HG02642 (cell line): ENCODE results near the gene MACROD1.

Experiments
- ATAC-seq: cut with Tn5 transposase; IDR thresholded peaks from one replicate; pipeline ENCODE4 v1.9.1; 2021; ENCODE audit warnings: mild to moderate bottlenecking; ENCODE audit not compliant: unreplicated experiment, poor library complexity

Gene MACROD1

GRCh38 chr11:64042301-64042700, 123.6 kb downstream of the MACROD1 start:
- no peak for ATAC-seq

GRCh38 chr11:64041846-64042245, 124.1 kb downstream of the MACROD1 start:
- ATAC-seq, result no peak

- no peak for ATAC-seq
These were observed 125.1 kb downstream of the MACROD1 start for GRCh38 chr11:64040684-64041322.

GRCh38 chr11:64039012-64039665, 126.8 kb downstream of the MACROD1 start:
- ATAC-seq, result no peak

- no peak for ATAC-seq
These were observed 127.4 kb downstream of the MACROD1 start for GRCh38 chr11:64038500-64038899.

- no peak for ATAC-seq
These were observed 128.8 kb downstream of the MACROD1 start for GRCh38 chr11:64037027-64037634.

GRCh38 chr11:64036087-64037026, 129.6 kb downstream of the MACROD1 start:
- no peak for ATAC-seq

- ATAC-seq, result no peak
These were observed 130.3 kb downstream of the MACROD1 start, which contains the start of gene FLRT1 for GRCh38 chr11:64035576-64035975. Gene FLRT1, plus strand, starts transcription at chr11:64035931. Its CDS starts 80,337 bp downstream, at chr11:64116268.

GRCh38 chr11:64035081-64035524, 130.8 kb downstream of the MACROD1 start:
- no peak for ATAC-seq

- ATAC-seq, result no peak
These were observed 131.5 kb downstream of the MACROD1 start for GRCh38 chr11:64034411-64034811.

GRCh38 chr11:64032050-64032449, 133.9 kb downstream of the MACROD1 start:
- no peak for ATAC-seq

- ATAC-seq, result no peak
These were observed 134.9 kb downstream of the MACROD1 start for GRCh38 chr11:64031001-64031400.

- no peak for ATAC-seq
These were observed 136.1 kb downstream of the MACROD1 start for GRCh38 chr11:64029773-64030172.

GRCh38 chr11:64028398-64029115, 137.4 kb downstream of the MACROD1 start:
- no peak for ATAC-seq

- no peak for ATAC-seq
These were observed 138.1 kb downstream of the MACROD1 start for GRCh38 chr11:64027651-64028397.

- no peak for ATAC-seq
These were observed 139.2 kb downstream of the MACROD1 start for GRCh38 chr11:64026575-64027205.

GRCh38 chr11:64025205-64025604, 140.7 kb downstream of the MACROD1 start:
- ATAC-seq, result no peak
